ENCODE results near the gene RABGAP1.

- TF ChIP-seq EZH2 (IDR thresholded peaks at IDR 0.05; ENCODE audit: borderline replicate concordance, insufficient read depth, low read length, poor library complexity, severe bottlenecking) (no peak), CTCF (IDR thresholded peaks at IDR 0.05; ENCODE audit: poor library complexity, severe bottlenecking) (no peak), TAF1 (IDR thresholded peaks at IDR 0.05; ENCODE audit: low read depth) (no peak), REST (IDR thresholded peaks at IDR 0.05; ENCODE audit: borderline replicate concordance) (no peak), EP300 (conservative IDR thresholded peaks at IDR 0.05; ENCODE audit: poor library complexity, severe bottlenecking) (no peak), RAD21 (conservative IDR thresholded peaks at IDR 0.05) (no peak)
Measured at GRCh38 chr9:123070198-123070597, 129.4 kb downstream of the RABGAP1 start.

Data from neural cell (in vitro differentiated cells).